Measurements from ENCODE around the gene ZNF593OS.

Gene ZNF593OS

DNA sequence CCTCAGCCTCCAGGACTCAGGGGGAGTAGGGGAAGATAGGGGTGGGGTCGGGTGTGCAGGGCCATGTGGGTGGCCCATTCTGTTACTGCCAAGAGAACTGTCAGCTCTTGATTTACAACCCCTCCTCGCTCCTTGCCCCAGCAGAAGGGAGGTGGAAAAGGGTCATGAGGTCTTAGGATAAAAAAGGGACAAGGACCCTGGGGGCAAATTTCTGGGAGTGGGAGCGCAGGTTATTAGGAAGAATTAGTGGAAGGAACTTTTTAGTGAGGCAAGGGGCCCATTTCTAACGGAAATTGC lies 11.9 kb downstream of the ZNF593OS start:
- Histone ChIP-seq H3K4me2 (ENCODE audit: low read length) (no peak overlapping the region), H3K9ac (ENCODE audit: low read length) (no peak overlapping the region), H2AFZ (ENCODE audit: low read length) (no peak overlapping the region), H3K4me3 (ENCODE audit: low read depth, low read length, poor library complexity, severe bottlenecking) (no peak overlapping the region), H3F3A (ENCODE audit: insufficient read depth, low read length) (no peaks in the 10 kb centered on the region), H3K27me3 (ENCODE audit: insufficient read depth, low read length) (peaks cover 13% of the 10 kb centered on the region; the same call in 1 of the 2 replicates), H3K36me3 (ENCODE audit: insufficient read depth, low read length) (no peaks in the 10 kb centered on the region), H3K9me3 (ENCODE audit: low read length) (no peaks in the 10 kb centered on the region), H4K20me1 (ENCODE audit: insufficient read depth, low read length) (no peaks in the 10 kb centered on the region), H3K27ac (ENCODE audit: low read depth, low read length, poor library complexity, severe bottlenecking) (no peak overlapping the region), H3K79me2 (ENCODE audit: insufficient read depth, low read length) (no peaks in the 10 kb centered on the region), H3K4me1 (ENCODE audit: insufficient read depth, low read length, severe bottlenecking) (peaks cover 9% of the 10 kb centered on the region), H3K9me2 (ENCODE audit: low read depth, low read length) (no peaks in the 10 kb centered on the region)
- TF ChIP-seq EZH2 (IDR thresholded peaks at IDR 0.05; ENCODE audit: borderline replicate concordance, low read length): no peak
- TF ChIP-seq CTCF (IDR thresholded peaks at IDR 0.05; ENCODE audit: low read length): no peak

DNA sequence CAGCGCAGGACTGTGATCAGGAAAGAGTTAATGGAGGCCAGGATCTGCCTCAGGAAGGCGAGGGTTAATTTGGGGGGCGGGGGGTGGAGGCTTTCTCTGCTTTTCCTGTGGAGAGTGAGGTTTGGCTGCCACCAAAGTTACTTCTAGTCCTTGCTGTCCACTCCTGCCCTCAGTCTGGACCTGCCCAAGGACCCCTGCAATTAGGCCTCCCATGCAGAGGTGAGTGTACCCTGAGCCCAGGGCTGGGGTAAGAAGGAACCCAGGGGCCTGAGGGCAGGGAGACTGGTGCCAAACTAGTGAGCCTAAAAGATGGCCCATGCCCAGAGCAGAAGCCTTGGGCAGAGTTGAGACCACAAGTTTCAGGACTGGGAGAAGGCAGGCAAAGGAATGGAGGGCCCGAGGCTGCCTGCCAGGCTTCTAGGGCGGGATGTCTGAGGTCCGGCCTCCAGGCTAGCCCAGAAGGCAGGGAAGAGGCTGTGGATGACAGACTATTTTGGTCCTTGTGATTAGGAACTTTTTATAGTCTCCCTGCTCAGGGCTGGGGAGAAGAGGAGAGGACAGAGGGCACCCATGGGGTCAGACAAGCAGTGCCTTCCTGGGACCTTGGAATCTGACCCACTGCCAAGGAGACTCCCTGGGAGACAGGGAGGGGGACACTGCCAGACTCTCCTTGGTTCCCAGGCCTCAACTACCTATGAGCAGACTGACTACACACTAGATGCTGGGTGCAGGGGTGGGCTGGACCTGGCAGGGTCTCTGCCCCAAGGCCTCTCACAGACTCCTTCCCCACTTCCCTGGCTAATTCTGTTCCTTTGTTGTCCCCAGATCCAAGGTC lies 12.5 kb downstream of the ZNF593OS start, which contains the start of gene FAM110D:
TSS of gene FAM110D (plus strand) at position 172 of the 835 bp plus-strand sequence. CDS start 2,213 bp downstream, outside the sequence.
- H3K36me3 ChIP-seq (ENCODE audit: insufficient read depth, low read length): no peaks in the 10 kb centered on the region
- no peak within 1 kb of the TSS for H3K9ac ChIP-seq (ENCODE audit: low read length)
- H3K27me3 ChIP-seq (ENCODE audit: insufficient read depth, low read length): peaks cover 13% of the 10 kb centered on the region; the same call in 1 of the 2 replicates
- peaks cover 6% of the 10 kb centered on the region for H3K4me1 ChIP-seq (ENCODE audit: insufficient read depth, low read length, severe bottlenecking)
- H3K9me3 ChIP-seq (ENCODE audit: low read length): no peaks in the 10 kb centered on the region
- H3K4me3 ChIP-seq (ENCODE audit: low read depth, low read length, poor library complexity, severe bottlenecking): no peak within 1 kb of the TSS
- no peaks in the 10 kb centered on the region for H3F3A ChIP-seq (ENCODE audit: insufficient read depth, low read length)
- H3K79me2 ChIP-seq (ENCODE audit: insufficient read depth, low read length): no peaks in the 10 kb centered on the region
- H3K9me2 ChIP-seq (ENCODE audit: low read depth, low read length): no peaks in the 10 kb centered on the region
- no peak within 1 kb of the TSS for H3K27ac ChIP-seq (ENCODE audit: low read depth, low read length, poor library complexity, severe bottlenecking)
- no peak within 1 kb of the TSS for H3K4me2 ChIP-seq (ENCODE audit: low read length)
- no peaks in the 10 kb centered on the region for H4K20me1 ChIP-seq (ENCODE audit: insufficient read depth, low read length)
- no peak within 1 kb of the TSS for H2AFZ ChIP-seq (ENCODE audit: low read length)
- TF ChIP-seq CTCF (IDR thresholded peaks at IDR 0.05; ENCODE audit: low read length) (no peak), EZH2 (IDR thresholded peaks at IDR 0.05; ENCODE audit: borderline replicate concordance, low read length) (no peak)

- Histone ChIP-seq H3K4me2 (ENCODE audit: low read length) (no peak overlapping the region), H3K4me3 (ENCODE audit: low read depth, low read length, poor library complexity, severe bottlenecking) (no peak overlapping the region), H3F3A (ENCODE audit: insufficient read depth, low read length) (no peaks in the 10 kb centered on the region), H3K79me2 (ENCODE audit: insufficient read depth, low read length) (no peaks in the 10 kb centered on the region), H3K27ac (ENCODE audit: low read depth, low read length, poor library complexity, severe bottlenecking) (no peak overlapping the region), H4K20me1 (ENCODE audit: insufficient read depth, low read length) (no peaks in the 10 kb centered on the region), H3K27me3 (ENCODE audit: insufficient read depth, low read length) (peaks cover 10% of the 10 kb centered on the region; the same call in 1 of the 2 replicates), H3K9me2 (ENCODE audit: low read depth, low read length) (no peaks in the 10 kb centered on the region), H3K9ac (ENCODE audit: low read length) (no peak overlapping the region), H3K9me3 (ENCODE audit: low read length) (no peaks in the 10 kb centered on the region), H3K36me3 (ENCODE audit: insufficient read depth, low read length) (no peaks in the 10 kb centered on the region), H2AFZ (ENCODE audit: low read length) (no peak overlapping the region), H3K4me1 (ENCODE audit: insufficient read depth, low read length, severe bottlenecking) (no peaks in the 10 kb centered on the region)
- TF ChIP-seq EZH2 (IDR thresholded peaks at IDR 0.05; ENCODE audit: borderline replicate concordance, low read length) (no peak), CTCF (IDR thresholded peaks at IDR 0.05; ENCODE audit: low read length) (no peak)
Measured at GRCh38 chr1:26158271-26158907, 13.2 kb downstream of the ZNF593OS start.
